Right lobe of liver (tissue), 4 donors: ENCODE results near the gene ACOD1.

ENCODE experiments used
- POLR2A ChIP-seq: fragments of 450-650 bp; IDR thresholded peaks from one replicate; pipeline ENCODE4 v1.6.1; 2017; ENCODE audit warnings: antibody characterized with exemption, mild to moderate bottlenecking
- TF ChIP-seq, protein P1 (sequence below), 4 donors: fragments of 200-600 bp in 3 of 4; fragments of 450-650 bp in 1 of 4; IDR thresholded peaks; one replicate each; pipeline versions ENCODE4 v1.5.1 to v1.8.0; 2016 to 2022; ENCODE audit warnings: antibody characterized with exemption in 4 of 4, mild to moderate bottlenecking in 2 of 4
- donor health status: DM: no; HTN: no; CAD: no.
- donor health status: DM: no; HTN: no; CAD: no.
- donor health status: DM: no; HTN: yes; CAD: no.

DNA sequence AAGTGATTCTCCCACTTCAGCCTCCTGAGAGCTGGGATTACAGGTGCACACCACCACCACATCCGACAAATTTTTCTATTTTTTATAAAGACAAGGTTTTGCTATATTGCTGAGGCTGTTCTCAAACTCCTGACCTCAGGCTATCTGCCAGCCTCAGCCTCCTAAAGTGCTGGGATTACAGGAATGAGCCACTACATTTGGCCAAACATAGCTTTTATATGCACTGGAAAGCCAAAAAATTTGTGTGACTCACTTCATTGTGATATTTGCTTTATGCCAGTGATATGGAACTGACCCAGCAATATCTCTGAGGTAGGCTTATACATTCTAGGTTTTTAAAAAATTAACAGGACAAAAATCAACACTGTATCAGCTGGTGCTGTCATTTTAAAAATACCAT, 26.8 kb upstream of the ACOD1 start:
- TF ChIP-seq, protein P1, sequence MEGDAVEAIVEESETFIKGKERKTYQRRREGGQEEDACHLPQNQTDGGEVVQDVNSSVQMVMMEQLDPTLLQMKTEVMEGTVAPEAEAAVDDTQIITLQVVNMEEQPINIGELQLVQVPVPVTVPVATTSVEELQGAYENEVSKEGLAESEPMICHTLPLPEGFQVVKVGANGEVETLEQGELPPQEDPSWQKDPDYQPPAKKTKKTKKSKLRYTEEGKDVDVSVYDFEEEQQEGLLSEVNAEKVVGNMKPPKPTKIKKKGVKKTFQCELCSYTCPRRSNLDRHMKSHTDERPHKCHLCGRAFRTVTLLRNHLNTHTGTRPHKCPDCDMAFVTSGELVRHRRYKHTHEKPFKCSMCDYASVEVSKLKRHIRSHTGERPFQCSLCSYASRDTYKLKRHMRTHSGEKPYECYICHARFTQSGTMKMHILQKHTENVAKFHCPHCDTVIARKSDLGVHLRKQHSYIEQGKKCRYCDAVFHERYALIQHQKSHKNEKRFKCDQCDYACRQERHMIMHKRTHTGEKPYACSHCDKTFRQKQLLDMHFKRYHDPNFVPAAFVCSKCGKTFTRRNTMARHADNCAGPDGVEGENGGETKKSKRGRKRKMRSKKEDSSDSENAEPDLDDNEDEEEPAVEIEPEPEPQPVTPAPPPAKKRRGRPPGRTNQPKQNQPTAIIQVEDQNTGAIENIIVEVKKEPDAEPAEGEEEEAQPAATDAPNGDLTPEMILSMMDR (IDR thresholded peaks at IDR 0.05) = no peak
- no peak for TF ChIP-seq POLR2A
